ENCODE data around the gene HNRNPF.

DNA sequence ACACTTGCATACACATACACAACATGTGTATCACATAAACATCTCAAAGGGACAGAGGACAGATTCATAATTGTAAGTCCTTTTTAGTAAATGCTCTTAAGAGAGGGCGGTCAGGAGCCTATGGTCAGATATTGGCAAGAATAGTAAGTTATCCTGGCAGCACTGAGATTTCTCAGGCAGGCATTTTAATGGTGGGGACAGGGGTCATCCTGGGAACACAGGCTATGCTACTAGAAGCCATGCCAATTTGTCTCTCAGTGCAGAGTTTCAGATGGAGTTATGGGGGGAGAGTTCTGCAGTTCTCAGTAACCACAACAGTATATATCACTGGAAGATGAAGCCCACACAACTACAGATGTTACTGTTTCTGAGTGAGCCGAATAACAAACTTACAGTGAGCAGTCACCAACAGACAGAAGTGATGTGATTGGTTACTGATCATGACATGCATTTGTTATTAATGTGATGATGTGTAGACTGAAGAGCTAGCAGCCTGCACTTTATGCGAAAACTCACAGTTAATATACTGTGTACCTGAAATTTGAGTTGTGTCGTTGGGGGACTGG is 44.4 kb upstream of the HNRNPF start:
- TF ChIP-seq, protein P1, sequence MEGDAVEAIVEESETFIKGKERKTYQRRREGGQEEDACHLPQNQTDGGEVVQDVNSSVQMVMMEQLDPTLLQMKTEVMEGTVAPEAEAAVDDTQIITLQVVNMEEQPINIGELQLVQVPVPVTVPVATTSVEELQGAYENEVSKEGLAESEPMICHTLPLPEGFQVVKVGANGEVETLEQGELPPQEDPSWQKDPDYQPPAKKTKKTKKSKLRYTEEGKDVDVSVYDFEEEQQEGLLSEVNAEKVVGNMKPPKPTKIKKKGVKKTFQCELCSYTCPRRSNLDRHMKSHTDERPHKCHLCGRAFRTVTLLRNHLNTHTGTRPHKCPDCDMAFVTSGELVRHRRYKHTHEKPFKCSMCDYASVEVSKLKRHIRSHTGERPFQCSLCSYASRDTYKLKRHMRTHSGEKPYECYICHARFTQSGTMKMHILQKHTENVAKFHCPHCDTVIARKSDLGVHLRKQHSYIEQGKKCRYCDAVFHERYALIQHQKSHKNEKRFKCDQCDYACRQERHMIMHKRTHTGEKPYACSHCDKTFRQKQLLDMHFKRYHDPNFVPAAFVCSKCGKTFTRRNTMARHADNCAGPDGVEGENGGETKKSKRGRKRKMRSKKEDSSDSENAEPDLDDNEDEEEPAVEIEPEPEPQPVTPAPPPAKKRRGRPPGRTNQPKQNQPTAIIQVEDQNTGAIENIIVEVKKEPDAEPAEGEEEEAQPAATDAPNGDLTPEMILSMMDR (IDR thresholded peaks at IDR 0.05) = no peak
- no peak for TF ChIP-seq EZH2 (IDR thresholded peaks at IDR 0.05)
- no peak for TF ChIP-seq EZH2phosphoT487 (IDR thresholded peaks at IDR 0.05)

Measured in neural progenitor cell (in vitro differentiated cells).